H1 (cell line): ENCODE results near the gene ZNF407. TPM values are rescaled to one million over a fixed set of nuclear protein-coding genes. Genes with fewer than 3 reads are reported as not detected.

Experiments used
- CTCF ChIA-PET: fragments of 300-600 bp; sonication (Branson Sonifier 250); formaldehyde crosslinking; loops from one replicate; lab custom pipeline; 2021; ENCODE audit not compliant: partially characterized antibody; lab: Charles Lee
- POLR2A ChIA-PET: fragments of 300-600 bp; sonication (Branson Sonifier 250); formaldehyde crosslinking; loops from one replicate; lab custom pipeline; 2021; ENCODE audit warnings: inconsistent platforms; ENCODE audit not compliant: partially characterized antibody; lab: Charles Lee
- DNase-seq, 2 experiments: peaks; one replicate each; pipeline versions ENCODE4 v3.0.0 to v3.0.0-alpha.2; 2010 to 2022; ENCODE audit warnings: low spot score in 2 of 2, low read depth in 1 of 2, mixed read lengths in 1 of 2
- FAIRE-seq: peaks from 2 replicates; lab custom pipeline; 2011; peaks lifted over from hg19 to GRCh38; lab: Jason Lieb, UNC
- H2AFZ ChIP-seq: 2 replicates; pipeline ENCODE4 v1.8.1; 2012; ENCODE audit warnings: low read length, inconsistent platforms
- H2AK5ac ChIP-seq: 2 replicates; pipeline ENCODE4 v1.6.1; 2013; ENCODE audit warnings: low read depth, low read length
- H2BK120ac ChIP-seq: replicated peaks from 2 replicates; pipeline ENCODE3; 2013; ENCODE audit warnings: low read depth, low read length, inconsistent platforms
- H2BK12ac ChIP-seq: 2 replicates; pipeline ENCODE4 v1.6.1; 2013; ENCODE audit warnings: low read depth, low read length
- H2BK15ac ChIP-seq: 2 replicates; pipeline ENCODE4 v1.6.1; 2013; ENCODE audit warnings: low read length
- H2BK20ac ChIP-seq: 2 replicates; pipeline ENCODE4 v1.6.1; 2013; ENCODE audit warnings: low read length
- H2BK5ac ChIP-seq: 2 replicates; pipeline ENCODE4 v1.6.1; 2013; ENCODE audit warnings: low read depth, low read length
- H3K14ac ChIP-seq: 2 replicates; pipeline ENCODE4 v1.6.1; 2013; ENCODE audit warnings: inconsistent platforms; ENCODE audit not compliant: insufficient read length
- H3K18ac ChIP-seq: 2 replicates; pipeline ENCODE4 v1.6.1; 2013; ENCODE audit warnings: low read length; ENCODE audit errors: extremely low read depth
- H3K23ac ChIP-seq: 2 replicates; pipeline ENCODE4 v1.6.1; 2013; ENCODE audit warnings: inconsistent platforms; ENCODE audit not compliant: insufficient read length
- H3K23me2 ChIP-seq: 2 replicates; pipeline ENCODE4 v1.6.1; 2013; ENCODE audit warnings: low read depth, low read length
- H3K27ac ChIP-seq: 2 replicates; pipeline ENCODE4 v1.6.1; 2011; ENCODE audit warnings: low read depth, low read length, inconsistent platforms
- H3K27me3 ChIP-seq, 4 experiments: replicated peaks in 1 of 4; 1 replicate in 1 of 4; 2 replicates in 3 of 4; pipeline versions ENCODE4 v1.6.1 to v1.8.1; 2011 to 2013; ENCODE audit warnings: low read length in 3 of 4, mild to moderate bottlenecking in 3 of 4, inconsistent platforms in 2 of 4, mixed read lengths in 2 of 4, moderate library complexity in 1 of 4; ENCODE audit not compliant: control insufficient read depth in 3 of 4, insufficient read depth in 3 of 4; ENCODE audit errors: extremely low read depth in 1 of 4
- H3K36me3 ChIP-seq, 4 experiments: 2 replicates each; pipeline versions ENCODE4 v1.6.1 to v1.8.1; 2011 to 2013; ENCODE audit warnings: mild to moderate bottlenecking in 4 of 4, low read length in 3 of 4, moderate library complexity in 2 of 4, control low read depth in 1 of 4, inconsistent platforms in 1 of 4; ENCODE audit not compliant: insufficient read depth in 4 of 4, control insufficient read depth in 2 of 4
- H3K4ac ChIP-seq: replicated peaks from 2 replicates; pipeline ENCODE3; 2013; ENCODE audit warnings: low read length, low read depth, mixed read lengths, inconsistent platforms; ENCODE audit not compliant: insufficient read length
- H3K4me1 ChIP-seq, 4 experiments: replicated peaks in 1 of 4; 1 replicate in 1 of 4; 2 replicates in 3 of 4; pipeline versions ENCODE4 v1.6.1 to v1.8.1; 2011 to 2013; ENCODE audit warnings: low read length in 3 of 4, inconsistent platforms in 2 of 4, mixed read lengths in 1 of 4; ENCODE audit not compliant: insufficient read depth in 4 of 4, control insufficient read depth in 3 of 4
- H3K4me2 ChIP-seq, 2 experiments: 2 replicates each; pipeline versions ENCODE4 v1.6.1 to v1.8.1; 2011 to 2013; ENCODE audit warnings: low read depth in 2 of 2, low read length in 2 of 2, control low read depth in 1 of 2, inconsistent platforms in 1 of 2, mild to moderate bottlenecking in 1 of 2; ENCODE audit not compliant: insufficient read depth in 1 of 2
- H3K4me3 ChIP-seq, 4 experiments: fragments of 200-600, 300-600 bp in 1 of 4; sonication (generic), shearing (Covaris generic), sonication (Bioruptor Twin) in 1 of 4; 2 replicates each; pipeline versions ENCODE4 v1.5.1 to v1.8.1; 2011 to 2016; ENCODE audit warnings: low read length in 4 of 4, low read depth in 3 of 4, control low read depth in 2 of 4, inconsistent platforms in 2 of 4, mild to moderate bottlenecking in 2 of 4, mixed read lengths in 1 of 4, moderate library complexity in 1 of 4; ENCODE audit not compliant: insufficient read depth in 2 of 4; ENCODE audit errors: extremely low read depth in 1 of 4
- H3K56ac ChIP-seq: replicated peaks from 2 replicates; pipeline ENCODE3; 2013; ENCODE audit warnings: low read depth, mild to moderate bottlenecking, mixed read lengths, low read length, inconsistent platforms; ENCODE audit not compliant: insufficient read length
- H3K79me1 ChIP-seq: 2 replicates; pipeline ENCODE4 v1.6.1; 2013; ENCODE audit warnings: low read depth, low read length, control low read depth
- H3K79me2 ChIP-seq, 2 experiments: 2 replicates each; pipeline versions ENCODE4 v1.6.1 to v1.8.1; 2012 to 2013; ENCODE audit warnings: low read length in 2 of 2, mild to moderate bottlenecking in 2 of 2, inconsistent platforms in 1 of 2; ENCODE audit not compliant: insufficient read depth in 2 of 2, control insufficient read depth in 1 of 2
- H3K9ac ChIP-seq, 4 experiments: replicated peaks in 1 of 4; 1 replicate in 1 of 4; 2 replicates in 3 of 4; pipeline versions ENCODE4 v1.6.1 to v1.8.1; 2011 to 2013; ENCODE audit warnings: low read depth in 3 of 4, low read length in 3 of 4, control low read depth in 2 of 4, mild to moderate bottlenecking in 2 of 4, moderate library complexity in 2 of 4, inconsistent platforms in 1 of 4; ENCODE audit errors: extremely low read depth in 1 of 4
- H3K9me3 ChIP-seq, 2 experiments: 2 replicates each; pipeline versions ENCODE4 v1.6.1 to v1.8.1; 2012 to 2013; ENCODE audit warnings: mild to moderate bottlenecking in 2 of 2, moderate library complexity in 2 of 2, control low read depth in 1 of 2, inconsistent platforms in 1 of 2, low read depth in 1 of 2, low read length in 1 of 2, mixed read lengths in 1 of 2; ENCODE audit not compliant: insufficient read depth in 2 of 2
- H4K20me1 ChIP-seq, 2 experiments: replicated peaks in 1 of 2; 2 replicates each; pipeline versions ENCODE3 to v1.8.1; 2011 to 2013; ENCODE audit warnings: inconsistent platforms in 2 of 2, low read length in 2 of 2, mild to moderate bottlenecking in 1 of 2; ENCODE audit not compliant: insufficient read depth in 2 of 2, control insufficient read depth in 1 of 2
- H4K5ac ChIP-seq: 2 replicates; pipeline ENCODE4 v1.6.1; 2013; ENCODE audit warnings: low read length, low read depth, mixed read lengths, inconsistent platforms; ENCODE audit not compliant: insufficient read length
- H4K8ac ChIP-seq: 2 replicates; pipeline ENCODE4 v1.8.0; 2013; ENCODE audit warnings: mild to moderate bottlenecking, moderate library complexity, low read length, inconsistent platforms; ENCODE audit not compliant: insufficient read depth; ENCODE audit errors: extremely low read depth
- H4K91ac ChIP-seq: replicated peaks from 2 replicates; pipeline ENCODE3; 2013; ENCODE audit warnings: low read length, mixed read lengths, inconsistent platforms; ENCODE audit not compliant: insufficient read length
- WGBS, 2 experiments: shearing (Covaris generic) in 1 of 2; methylation state at CpG; one replicate each; pipeline versions ENCODE4 v1.1.6 to v1.1.7; 2013 to 2015; ENCODE audit warnings: low lambda C conversion rate in 2 of 2, mixed read lengths in 2 of 2, inconsistent platforms in 1 of 2, low coverage in 1 of 2, missing lambda C conversion rate in 1 of 2; ENCODE audit not compliant: insufficient replicate concordance in 2 of 2, insufficient coverage in 1 of 2, insufficient read length in 1 of 2; ENCODE audit errors: extremely low coverage in 1 of 2, missing lambda C conversion rate in 1 of 2; 5-methylcytosine and 5-hydroxymethylcytosine counted together
- polyA plus RNA-seq, 7 experiments: library from polyadenylated mRNA; depleted of rRNA in 3 of 7; stranded (reverse) in 5 of 7; unstranded in 2 of 7; fragments of >200 nt in 5 of 7; fragments of 200-250 nt in 2 of 7; gene quantifications; 1 replicate in 5 of 7; 2 replicates in 1 of 7; 4 replicates in 1 of 7; pipeline versions ENCODE4 v1.2.1 to v1.2.3, GENCODE V29; 2011 to 2013; ENCODE audit warnings: missing spikeins in 2 of 7, mixed read lengths in 2 of 7
- total RNA-seq: library from RNA; stranded (reverse); fragmentation: NEBNext Ultra II Directional; extraction: Animal tissue kit (Norgen Biotek cat#: 25700); gene quantifications from 2 replicates; pipeline ENCODE4 v1.2.1, GENCODE V29; 2021

ZNF407 gene
- total and polyA plus RNA-seq, 2 of the 8 experiments (the other 6 are each of a cell fraction or from before 2014, with no cell fraction given): 1.5 to 6.8 TPM

GRCh38 chr18:74745633-74746403 lies 148.1 kb downstream of the ZNF407 start:
- no peak overlapping the region for H3K4me3 ChIP-seq

More at GRCh38 chr18:74745633-74746403, 148.1 kb downstream of the ZNF407 start:
- no peak overlapping the region for H4K8ac ChIP-seq
- H3K23ac ChIP-seq: no peak overlapping the region
- no peaks in the 10 kb centered on the region for H4K20me1 ChIP-seq
- no peak overlapping the region for H4K91ac ChIP-seq
- no peaks in the 10 kb centered on the region for H3K9me3 ChIP-seq
- 82% methylated on average over 10 of the region's 10 CpGs; no CpG with 5 or more reads in 1 of the 2 experiments for WGBS, 2 experiments
- no peaks in the 10 kb centered on the region for H3K79me1 ChIP-seq
- H2BK20ac ChIP-seq: no peak overlapping the region
- POLR2A ChIA-PET: no interaction called here
- H3K4me2 ChIP-seq: no peak overlapping the region
- H3K23me2 ChIP-seq: no peaks in the 10 kb centered on the region
- H3K14ac ChIP-seq: no peak overlapping the region
- H2BK15ac ChIP-seq: no peak overlapping the region
- H3K56ac ChIP-seq: no peak overlapping the region
- H2BK12ac ChIP-seq: no peak overlapping the region
- H3K4ac ChIP-seq: no peak overlapping the region
- no peak for DNase-seq
- H3K9ac ChIP-seq: no peak overlapping the region
- no peak overlapping the region for H3K27ac ChIP-seq
- H4K5ac ChIP-seq: no peak overlapping the region
- no peak overlapping the region for H2BK120ac ChIP-seq
- H3K18ac ChIP-seq: no peak overlapping the region
- H2AFZ ChIP-seq: no peak overlapping the region
- H2BK5ac ChIP-seq: no peak overlapping the region
- no peaks in the 10 kb centered on the region for H3K79me2 ChIP-seq
- CTCF ChIA-PET: interaction anchor here (0.6 kb wide), 1 partner anchor 733 kb away, joined by 3 read pairs; no protein-coding TSS in a partner anchor
- H3K36me3 ChIP-seq: no peaks in the 10 kb centered on the region
- no peak overlapping the region for H2AK5ac ChIP-seq
- H3K4me1 ChIP-seq: no peaks in the 10 kb centered on the region; a peak in 1 of 7 replicates
- no peak for FAIRE-seq
- no peaks in the 10 kb centered on the region for H3K27me3 ChIP-seq
